Fibroblast of skin of scalp (primary cell): ENCODE results near the gene WDFY1.

Experiments
- DNase-seq: peaks from one replicate; pipeline ENCODE4 v3.0.0-alpha.2; 2013

Gene WDFY1

DNA sequence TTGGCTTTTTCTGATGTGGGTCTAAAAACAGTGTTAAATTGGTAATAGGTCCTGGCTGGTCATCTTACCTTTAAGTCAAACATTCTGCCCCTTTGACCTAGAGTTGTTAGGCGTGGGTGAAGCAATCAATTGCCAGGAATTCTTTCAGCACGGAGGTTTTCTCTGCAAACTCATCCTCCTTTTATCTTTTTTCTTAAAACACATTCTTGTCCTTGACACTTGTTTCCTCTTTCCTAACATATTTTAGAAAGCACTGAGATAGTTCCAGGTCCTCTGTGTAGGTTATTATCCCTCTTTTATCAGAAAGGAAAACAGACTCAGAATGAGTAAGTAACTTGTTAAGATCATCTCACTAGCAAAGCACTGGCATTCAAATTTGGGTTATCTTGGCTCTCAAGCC is 89.1 kb downstream of the WDFY1 start:
- no peak for DNase-seq

DNA sequence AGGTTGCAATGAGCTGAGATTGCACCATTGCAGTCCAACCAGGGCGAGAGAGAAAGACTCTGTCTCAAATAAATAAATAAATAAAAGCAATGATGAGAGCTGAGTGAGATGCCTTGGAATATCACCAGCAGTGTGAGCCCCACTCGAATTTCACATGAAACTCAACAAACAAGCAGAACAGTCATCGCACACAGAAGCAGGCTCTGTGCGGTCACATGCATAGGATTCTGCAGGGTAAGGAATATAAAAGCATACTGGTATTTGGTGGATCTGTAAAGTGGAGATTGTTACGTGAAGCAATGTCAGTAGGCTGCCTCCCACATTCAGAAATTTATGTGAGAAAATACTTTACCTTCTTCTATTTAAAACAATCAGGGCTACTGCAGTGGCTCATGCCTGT is 89.7 kb downstream of the WDFY1 start:
- peak; percentile 29 for DNase-seq

DNA sequence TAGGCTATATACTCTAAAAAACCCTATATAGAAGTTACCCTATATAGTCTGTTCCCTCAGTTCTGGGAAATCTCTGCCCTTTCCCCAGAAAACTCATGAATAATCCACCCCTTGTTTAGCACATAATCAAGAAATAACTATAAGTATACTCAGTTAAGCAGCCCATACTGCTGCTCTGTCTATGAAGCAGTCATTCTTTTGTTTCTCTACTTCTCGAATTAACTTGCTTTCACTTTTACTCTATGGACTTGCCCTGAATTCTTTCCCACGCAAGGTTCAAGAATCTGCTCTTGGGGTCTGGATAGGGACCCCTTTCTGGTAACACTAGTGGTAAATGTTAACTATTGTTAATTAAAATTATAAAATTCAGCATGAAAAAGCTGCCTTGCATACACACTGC is 90.4 kb downstream of the WDFY1 start:
- DNase-seq: no peak

DNA sequence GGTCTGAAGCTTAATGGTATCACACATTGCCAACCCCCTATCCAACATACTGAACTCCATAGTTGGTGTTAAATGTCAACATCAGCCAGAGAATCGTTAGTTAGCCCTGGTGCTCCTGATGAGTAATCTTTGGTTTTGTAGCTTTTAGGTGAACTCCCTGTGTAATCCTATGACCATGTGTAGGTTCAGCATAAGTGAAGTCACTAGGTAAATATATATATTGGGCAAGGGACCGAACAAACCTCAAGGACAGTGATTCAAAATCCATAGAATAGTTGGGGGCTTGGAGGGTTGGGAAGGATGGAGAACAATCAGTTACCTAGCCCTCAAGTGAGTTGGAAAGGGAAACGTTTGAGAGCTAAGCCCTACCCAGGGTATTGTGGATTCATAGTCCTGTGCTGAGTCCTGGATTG is 91.7 kb downstream of the WDFY1 start:
- DNase-seq: no peak

DNA sequence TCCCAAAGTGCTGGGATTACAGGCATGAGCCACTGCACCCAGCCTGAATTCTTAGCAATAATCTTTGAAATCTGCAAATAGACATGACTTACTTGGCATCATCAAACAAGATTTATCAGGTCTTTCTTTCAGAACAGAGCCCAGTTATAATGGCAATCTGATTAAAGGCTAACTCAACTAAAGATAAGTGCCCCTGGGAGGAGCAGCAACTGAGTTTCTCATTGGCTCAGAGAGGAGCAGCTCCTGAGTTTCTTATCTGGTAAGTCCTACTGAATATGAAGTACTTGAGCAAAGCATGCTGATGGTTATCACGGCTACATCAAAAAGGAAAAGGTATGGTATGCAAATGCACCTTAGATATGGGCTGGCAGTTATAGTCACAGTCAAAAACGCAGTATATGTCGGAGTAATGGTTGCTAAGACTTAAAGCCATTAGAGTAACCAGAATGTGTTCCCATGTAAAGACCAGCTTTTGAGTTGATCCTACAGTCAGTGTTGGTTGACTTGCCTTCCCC is 92.8 kb downstream of the WDFY1 start:
- DNase-seq: no peak

DNA sequence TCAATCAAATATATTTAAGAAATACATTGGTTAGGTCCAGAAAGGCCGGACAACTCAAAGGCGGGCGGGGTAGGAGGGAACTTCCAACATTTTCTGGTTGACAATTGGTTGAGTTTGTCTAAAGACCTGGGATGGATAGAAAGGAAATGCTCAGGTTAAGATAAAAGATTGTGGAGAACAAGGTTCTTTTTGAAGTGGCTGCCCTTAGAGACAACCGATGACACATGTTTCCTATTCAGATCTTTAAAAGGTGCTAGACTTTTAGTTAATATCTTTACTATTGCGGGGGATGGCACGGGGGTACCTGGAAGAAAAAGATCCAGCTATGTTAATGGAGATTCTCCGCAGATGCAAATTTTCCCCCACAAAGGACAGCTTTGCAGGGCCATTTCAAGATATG is 97.7 kb downstream of the WDFY1 start:
- no peak for DNase-seq

DNA sequence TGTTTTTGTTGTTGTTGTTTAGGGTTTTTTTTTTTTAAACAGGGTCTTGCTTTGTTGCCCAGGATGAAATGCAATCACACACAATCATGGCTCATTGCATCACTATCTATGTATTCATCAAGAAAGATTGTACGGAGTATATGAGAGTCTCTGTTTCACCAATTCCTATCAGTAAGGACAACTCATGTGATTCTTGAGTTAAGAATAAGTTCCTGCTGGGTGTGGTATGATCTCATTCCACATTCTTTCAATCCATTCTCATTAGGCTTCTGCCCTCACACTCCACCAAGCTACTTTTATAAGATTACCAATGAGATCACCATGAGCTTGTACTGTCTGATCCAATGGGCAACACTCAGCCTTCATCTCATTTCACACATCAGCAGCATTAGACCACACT is 98.6 kb downstream of the WDFY1 start:
- peak; percentile 88 for DNase-seq

DNA sequence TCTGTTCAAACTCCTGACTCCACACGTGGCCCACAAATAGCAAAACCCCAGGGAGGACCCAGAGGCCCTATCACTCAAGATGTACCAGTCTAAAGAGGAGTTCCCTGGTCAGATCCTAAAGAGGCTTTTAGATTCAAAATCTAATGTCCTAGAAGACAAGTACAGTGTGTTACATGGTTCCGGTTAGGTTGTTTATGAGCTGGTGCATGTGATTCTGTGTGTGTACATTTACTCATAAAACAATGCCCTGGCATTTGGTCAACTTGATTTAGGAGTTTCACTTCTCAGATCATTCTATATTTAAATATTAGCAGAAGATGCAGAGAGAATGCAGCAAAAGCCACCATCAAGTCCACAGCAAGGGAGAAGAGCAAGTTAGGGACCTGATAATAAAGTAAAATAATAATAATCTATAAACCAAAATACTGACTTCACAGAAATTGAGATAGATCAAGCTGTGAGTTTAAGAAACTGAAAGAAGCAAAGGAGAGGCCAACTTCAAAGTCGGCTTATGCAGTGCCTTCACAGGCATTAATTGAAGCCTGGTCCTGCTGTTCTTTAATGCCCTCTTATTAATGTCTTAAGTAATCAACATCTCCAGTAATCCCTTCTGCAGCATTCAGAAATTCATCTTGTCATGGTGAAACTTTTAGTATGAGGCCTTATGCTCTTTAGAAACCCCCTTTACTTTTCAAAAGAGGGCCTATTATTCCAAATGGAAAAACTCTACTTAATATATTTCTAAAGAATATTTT is 103.5 kb downstream of the WDFY1 start:
- DNase-seq: no peak

DNA sequence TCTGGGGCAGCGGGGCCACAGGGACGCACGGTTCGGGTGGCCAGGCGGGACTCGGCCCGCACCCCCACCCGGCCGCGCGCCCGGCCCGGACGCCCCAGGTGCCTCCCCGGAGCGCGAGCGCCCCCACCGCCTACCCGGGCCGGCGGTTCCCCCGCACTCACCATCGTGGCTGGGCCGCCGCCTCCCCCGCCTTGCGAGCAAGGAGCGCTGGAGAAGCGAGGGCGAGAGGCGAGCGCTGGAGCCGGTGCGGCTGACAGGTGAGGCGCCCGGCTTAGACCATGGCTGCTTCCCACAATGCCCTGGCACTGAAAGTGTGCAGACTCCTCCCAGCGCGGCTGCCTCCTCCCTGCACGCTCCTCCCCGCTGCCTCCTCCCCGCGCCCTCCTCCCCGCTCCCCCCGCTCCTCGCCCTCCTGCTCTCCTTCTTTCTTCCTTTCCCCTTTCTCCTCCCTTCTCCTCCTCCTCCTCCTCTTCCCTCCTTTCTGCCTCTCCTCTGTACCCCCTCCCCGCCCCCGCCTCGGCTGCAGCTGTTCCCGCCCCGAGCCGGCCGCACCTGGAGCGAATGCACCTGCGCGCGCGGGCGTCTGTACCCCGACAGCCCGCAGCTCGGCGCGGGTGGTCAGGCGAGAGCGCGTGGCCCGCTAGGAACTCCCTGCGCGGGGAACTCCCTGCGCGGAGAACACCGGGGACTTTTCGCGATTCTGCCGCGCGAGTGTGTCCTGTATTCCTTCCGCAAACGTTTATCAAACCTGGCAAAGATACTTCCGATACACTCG is 107.7 kb downstream of the WDFY1 start, which contains the start of gene AP1S3:
Gene AP1S3, minus strand, starts transcription at position 296 of the 775 bp plus-strand sequence. Its CDS starts 132 bp downstream, at position 164.
- peak; percentile 44 for DNase-seq

DNA sequence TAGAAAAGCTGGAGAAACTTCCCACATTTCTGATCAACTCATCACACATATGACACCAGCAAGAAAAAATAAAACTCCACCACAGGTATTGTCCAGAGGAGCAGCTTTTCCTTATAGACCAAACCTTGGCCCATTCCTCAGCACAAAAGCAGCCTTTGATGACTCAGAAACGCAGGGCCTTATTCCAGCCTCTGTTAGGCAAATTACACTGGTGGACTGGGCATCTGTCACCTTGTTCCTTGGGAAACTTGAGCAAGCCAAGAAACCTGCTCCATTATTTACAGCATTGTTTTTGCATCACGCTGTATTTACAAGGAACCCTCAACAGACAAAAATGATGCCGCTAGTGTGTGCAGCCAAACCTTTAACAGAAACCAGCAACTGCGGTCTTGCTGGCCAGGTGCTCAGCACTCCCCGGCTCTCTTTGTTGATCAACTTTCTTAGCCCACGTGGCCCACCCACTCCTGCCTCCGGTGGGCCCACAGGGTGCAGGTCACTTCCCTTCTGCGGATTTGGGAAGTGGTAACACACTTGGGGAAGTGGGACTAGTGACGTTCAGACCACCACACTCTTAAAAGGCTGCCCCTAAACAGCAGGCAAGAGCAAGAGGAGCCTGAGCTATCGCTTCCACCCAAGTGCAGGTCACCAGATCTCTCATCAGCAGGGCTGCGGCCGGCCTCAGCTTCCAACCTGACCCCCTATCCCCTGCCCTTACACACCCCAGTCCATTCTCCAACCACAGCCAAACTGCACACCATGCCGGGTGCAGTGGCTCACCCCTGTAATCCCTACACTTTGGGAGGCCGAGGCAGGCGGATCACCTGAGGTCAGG is 109.2 kb downstream of the WDFY1 start:
- no peak for DNase-seq

DNA sequence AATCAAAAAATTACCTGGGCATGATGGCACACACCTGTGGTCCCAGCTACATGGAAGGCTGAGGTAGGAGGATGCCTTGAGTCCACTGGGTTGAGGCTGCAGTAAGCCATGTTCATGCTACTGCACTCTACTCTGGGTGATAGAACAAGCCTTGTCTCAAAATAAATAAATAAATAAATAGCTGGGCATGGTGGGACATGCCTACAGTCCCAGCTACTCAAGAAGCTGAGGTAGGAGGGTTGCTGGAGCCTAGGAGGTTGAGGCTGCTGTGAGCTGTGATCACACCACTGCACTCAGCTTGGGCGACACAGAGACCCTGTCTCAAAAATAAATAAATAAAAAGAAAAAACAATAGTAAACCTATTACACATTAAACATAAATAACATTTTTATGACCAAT is 110.7 kb downstream of the WDFY1 start:
- DNase-seq: no peak

DNA sequence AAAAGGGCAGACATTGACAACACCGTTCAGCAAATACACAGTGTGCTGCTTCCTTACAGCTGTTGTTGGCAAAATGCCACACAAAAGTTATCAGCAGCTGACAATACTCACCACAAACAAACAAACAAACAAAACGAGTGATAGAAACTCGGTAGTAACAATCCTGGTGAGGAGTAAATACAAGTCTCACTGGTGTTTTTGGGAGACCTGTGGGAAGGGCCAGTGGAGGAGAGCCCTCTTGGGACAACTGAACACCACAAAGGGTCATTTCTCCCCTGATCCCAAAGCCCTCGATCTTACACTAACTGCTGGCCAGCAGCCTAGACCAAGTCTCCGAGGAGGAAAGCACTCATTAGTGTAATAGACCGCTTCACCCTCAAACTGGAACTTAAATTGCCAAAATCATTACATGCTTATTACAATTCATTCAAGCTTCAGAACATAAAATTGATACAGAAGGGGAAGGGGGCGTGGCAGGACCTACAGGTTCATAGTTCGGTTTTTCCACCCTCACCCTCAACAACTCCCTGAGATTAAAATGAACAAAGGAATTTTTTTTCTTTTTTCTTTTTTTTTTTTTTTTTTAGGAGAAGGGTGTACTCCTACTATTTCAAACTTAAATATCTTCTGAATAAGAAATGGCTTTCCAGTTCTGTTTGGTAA is 112.8 kb downstream of the WDFY1 start:
- no peak for DNase-seq

DNA sequence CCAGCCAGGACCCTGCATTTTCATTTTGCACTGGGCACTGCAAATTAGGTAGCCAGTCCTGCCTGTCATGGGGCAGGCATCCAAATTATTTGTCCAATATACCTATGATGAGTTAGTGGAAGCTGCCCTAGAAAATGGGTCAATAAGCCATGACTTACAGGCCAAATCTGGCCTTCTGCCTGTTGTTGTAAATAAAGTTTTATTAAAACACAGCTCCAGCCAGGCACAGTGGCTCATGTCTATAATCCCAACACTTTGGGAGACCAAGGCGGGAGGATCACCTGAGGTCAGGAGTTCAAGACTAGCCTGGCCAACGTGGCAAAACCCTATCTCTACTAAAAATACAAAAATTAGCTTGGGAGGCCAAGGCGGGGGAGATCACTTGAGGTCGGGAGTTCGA is 116.0 kb downstream of the WDFY1 start:
- DNase-seq: no peak

DNA sequence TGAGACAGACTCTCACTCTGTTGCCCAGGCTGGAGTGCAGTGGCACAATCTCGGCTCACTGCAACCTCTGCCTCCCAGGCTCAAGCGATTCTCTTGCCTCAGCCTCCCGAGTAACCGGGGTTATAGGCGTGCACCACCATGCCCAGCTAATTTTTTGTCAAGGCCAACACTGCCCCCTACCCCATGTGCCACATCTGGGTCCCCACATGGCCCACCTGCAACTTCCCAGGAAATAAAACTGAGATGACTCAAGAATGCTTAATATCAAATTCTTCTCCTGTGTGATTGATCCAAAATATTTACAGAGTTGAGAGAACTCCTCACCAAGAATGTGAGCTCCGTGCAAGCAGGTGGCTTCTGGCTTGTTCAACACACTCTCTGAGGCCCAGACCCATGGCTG is 116.8 kb downstream of the WDFY1 start:
- DNase-seq: no peak

DNA sequence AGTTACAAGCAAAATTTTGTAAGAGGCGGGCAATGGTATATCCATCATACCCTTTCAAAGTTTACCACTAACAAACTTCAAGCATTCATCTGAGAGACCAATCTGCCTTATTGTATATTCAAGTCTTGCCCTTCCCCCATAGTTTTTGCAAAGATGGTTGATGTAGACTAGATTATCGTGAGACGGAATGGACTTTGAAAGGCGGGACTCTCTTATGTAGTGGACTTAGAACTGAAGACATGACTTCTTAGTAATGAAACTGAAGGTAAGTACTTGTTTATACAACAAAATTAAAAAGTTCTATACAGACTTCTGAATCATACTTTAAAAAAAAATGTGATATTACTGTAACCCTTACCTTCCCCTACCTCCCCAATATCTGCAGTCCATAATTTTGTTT is 118.1 kb downstream of the WDFY1 start:
- DNase-seq: no peak
